A549 (cell line): ENCODE measurements around the gene VGF. TPM values are rescaled to one million over a fixed set of nuclear protein-coding genes. Genes with fewer than 3 reads are reported as not detected.

ENCODE experiments used
- ATAC-seq, 2 experiments: fragments of 200-7000 bp in 1 of 2; fragments of >200 bp in 1 of 2; cut with Nextera tagmentation in 1 of 2; cut with Tn5 transposase in 1 of 2; 3 replicates each; pipeline versions ENCODE4 v1.8.0 to v1.9.1; 2018 to 2020; ENCODE audit warnings: mild to moderate bottlenecking in 1 of 2, moderate library complexity in 1 of 2
- CTCF ChIA-PET: fragments of 300-600 bp; sonication (Branson Sonifier 250); formaldehyde crosslinking; extraction: SDS; loops from one replicate; lab custom pipeline; 2021; ENCODE audit warnings: antibody characterized with exemption, inconsistent platforms; lab: Yijun Ruan, JAX
- POLR2A ChIA-PET: fragments of 350-600 bp; formaldehyde crosslinking; extraction: SDS; loops from one replicate; lab custom pipeline; 2021; ENCODE audit warnings: antibody characterized with exemption, inconsistent platforms; lab: Yijun Ruan, JAX
- DNase-seq, 2 experiments: peaks; one replicate each; pipeline versions ENCODE4 v3.0.0 to v3.0.0-alpha.2; 2011 to 2016; ENCODE audit warnings: low read depth in 1 of 2, low spot score in 1 of 2
- FAIRE-seq: peaks from 2 replicates; lab custom pipeline; 2011; peaks lifted over from hg19 to GRCh38; lab: Jason Lieb, UNC
- H3K27ac ChIP-seq, 2 experiments: fragments of >200 bp; sonication (Bioruptor Twin); formaldehyde crosslinking; 3 replicates each; pipeline ENCODE4 v1.5.1; 2016 to 2017
- H3K4me1 ChIP-seq: fragments of >200 bp; sonication (Bioruptor Twin); formaldehyde crosslinking; 3 replicates; pipeline ENCODE4 v1.6.1; 2016
- H3K4me2 ChIP-seq: fragments of >200 bp; sonication (Bioruptor Twin); formaldehyde crosslinking; 3 replicates; pipeline ENCODE4 v1.6.1; 2016
- H3K4me3 ChIP-seq: fragments of >200 bp; sonication (Bioruptor Twin); formaldehyde crosslinking; 3 replicates; pipeline ENCODE4 v1.5.1; 2016
- H3K9me3 ChIP-seq: fragments of >200 bp; sonication (Bioruptor Twin); formaldehyde crosslinking; 3 replicates; pipeline ENCODE4 v1.6.1; 2016
- CEBPB ChIP-seq, 2 experiments: fragments of >200 bp in 1 of 2; sonication (Bioruptor Twin) in 1 of 2; formaldehyde crosslinking in 1 of 2; IDR thresholded peaks; 2 replicates each; pipeline ENCODE4 v1.6.1; 2012 to 2016
- EHF ChIP-seq: fragments of 250-450 bp; sonication (Bioruptor Pico); IDR thresholded peaks from 2 replicates; pipeline ENCODE4 v1.5.0; 2020; ENCODE audit warnings: mild to moderate bottlenecking
- EHMT2 ChIP-seq: fragments of 200-600 bp; sonication (generic); IDR thresholded peaks from 2 replicates; pipeline ENCODE4 v1.6.1; 2016; ENCODE audit warnings: antibody characterized with exemption, low read depth, mild to moderate bottlenecking, moderate library complexity
- EP300 ChIP-seq, 2 experiments: fragments of >200 bp; sonication (Bioruptor Twin); formaldehyde crosslinking; IDR thresholded peaks; 2 replicates in 1 of 2; 3 replicates in 1 of 2; pipeline ENCODE4 v1.6.1; 2016 to 2017
- FOSL2 ChIP-seq, 2 experiments: fragments of 450-650 bp in 1 of 2; fragments of >200 bp in 1 of 2; sonication (Bioruptor Twin) in 1 of 2; formaldehyde crosslinking; IDR thresholded peaks; 2 replicates each; pipeline versions ENCODE4 v1.5.0 to v1.6.1; 2016 to 2020; ENCODE audit warnings: mild to moderate bottlenecking in 1 of 2, moderate library complexity in 1 of 2
- GATA3 ChIP-seq: IDR thresholded peaks from 2 replicates; pipeline ENCODE4 v1.6.1; 2012; ENCODE audit warnings: borderline replicate concordance
- HOXB13 ChIP-seq: fragments of 250-450 bp; sonication (Bioruptor Pico); IDR thresholded peaks from 2 replicates; pipeline ENCODE4 v1.5.0; 2020; ENCODE audit warnings: low read depth, mild to moderate bottlenecking, moderate library complexity
- JUN ChIP-seq, 2 experiments: fragments of >200 bp; sonication (Bioruptor Twin); formaldehyde crosslinking; IDR thresholded peaks; 2 replicates in 1 of 2; 3 replicates in 1 of 2; pipeline ENCODE4 v1.6.1; 2016 to 2017
- MAFK ChIP-seq: fragments of 450-650 bp; IDR thresholded peaks from 2 replicates; pipeline ENCODE4 v1.6.1; 2014; ENCODE audit not compliant: partially characterized antibody
- NR3C1 ChIP-seq: fragments of >200 bp; sonication (Bioruptor Twin); formaldehyde crosslinking; IDR thresholded peaks from 3 replicates; pipeline ENCODE4 v1.6.1; 2017
- RAD21 ChIP-seq, 2 experiments: fragments of >200 bp in 1 of 2; sonication (Bioruptor Twin) in 1 of 2; formaldehyde crosslinking in 1 of 2; IDR thresholded peaks in 1 of 2; conservative IDR thresholded peaks in 1 of 2; 2 replicates in 1 of 2; 3 replicates in 1 of 2; pipeline ENCODE4 v1.6.1; 2012 to 2018; ENCODE audit warnings: inconsistent platforms in 1 of 2
- SMC3 ChIP-seq: fragments of >200 bp; sonication (Bioruptor Twin); formaldehyde crosslinking; IDR thresholded peaks from 3 replicates; pipeline ENCODE4 v1.6.1; 2018; ENCODE audit warnings: inconsistent platforms
- WGBS: methylation state at CpG from one replicate; pipeline ENCODE4 v1.1.6; 2017; ENCODE audit errors: missing lambda C conversion rate; 5-methylcytosine and 5-hydroxymethylcytosine counted together
- polyA plus RNA-seq, 4 experiments: library from polyadenylated mRNA; depleted of rRNA in 3 of 4; stranded (reverse); fragments of >200 nt; fragmentation: RNase III in 1 of 4; extraction: RNeasy Plus Mini Kit Qiagen cat#74134 plus additional on column Dnase treatment in 1 of 4; gene quantifications; 2 replicates in 3 of 4; 3 replicates in 1 of 4; pipeline ENCODE4 v1.2.3, GENCODE V29; 2011 to 2017
- TF ChIP-seq, protein P1 (sequence below): fragments of 250-450 bp; sonication (Bioruptor Pico); IDR thresholded peaks from 2 replicates; pipeline ENCODE4 v1.5.0; 2020; ENCODE audit warnings: low read depth, mild to moderate bottlenecking, moderate library complexity
- TF ChIP-seq, protein P2 (sequence below): fragments of 200-600 bp; sonication (generic); IDR thresholded peaks from 2 replicates; pipeline ENCODE4 v1.6.1; 2016; ENCODE audit warnings: antibody characterized with exemption, mild to moderate bottlenecking, moderate library complexity

Gene VGF
- polyA plus RNA-seq, 2 of the 4 experiments (the other 2 are of a cell fraction), result 0.16 to 2.7 TPM

DNA sequence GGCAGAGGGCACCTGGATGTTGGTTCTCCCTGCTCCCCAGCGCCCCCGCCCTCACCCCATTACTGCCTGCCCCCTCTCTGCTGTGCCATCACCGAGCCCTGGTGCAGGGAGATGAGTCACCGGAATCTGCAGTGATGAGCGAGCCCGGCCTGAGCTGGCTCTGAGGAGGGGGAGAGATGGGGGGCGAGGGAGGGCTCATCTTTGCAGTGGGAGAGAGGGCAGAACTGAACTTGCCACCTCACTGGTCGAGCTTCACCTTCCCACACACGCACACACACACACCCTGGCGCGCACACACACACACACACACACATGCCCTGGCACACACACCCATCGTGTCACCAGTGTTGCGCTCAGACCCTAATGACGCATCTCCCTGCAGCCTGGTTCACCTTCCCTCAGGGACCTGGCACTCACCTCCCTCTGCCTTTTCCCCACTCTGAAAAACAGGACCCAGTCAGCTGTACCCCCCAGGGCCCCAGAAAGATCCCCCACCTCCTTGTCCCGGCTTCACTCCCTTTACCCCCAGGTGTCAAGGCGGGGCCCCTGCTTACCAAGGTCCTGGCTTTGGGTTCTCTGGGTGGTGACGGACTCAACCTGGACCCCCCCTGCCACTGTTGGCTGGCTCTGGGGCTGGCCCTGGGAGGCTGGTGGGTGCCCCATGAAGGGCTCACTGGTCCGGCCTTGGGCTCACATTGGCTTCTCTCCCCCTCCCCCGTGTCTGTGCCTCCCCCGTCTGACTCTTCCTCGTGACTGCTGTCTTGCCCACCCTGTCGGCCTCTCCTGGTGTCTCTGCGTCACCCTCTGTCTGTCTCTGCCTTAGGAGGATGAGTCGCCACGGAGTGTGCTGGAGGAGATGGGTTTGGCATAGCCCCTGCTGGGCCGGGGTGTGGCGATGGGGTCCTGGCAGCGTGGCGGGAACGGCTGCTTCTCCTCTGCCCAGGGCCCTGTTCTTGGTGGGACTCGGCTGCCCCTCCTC lies 5.4 kb downstream of the VGF start:
- H3K4me2 ChIP-seq, result peak overlapping the region; percentile 65
- CTCF ChIA-PET, result interaction anchor here (0.6 to 16.1 kb wide), 5 partner anchors 11 to 32 kb away, joined by 3 to 235 read pairs (median 30); no protein-coding TSS in a partner anchor
- DNase-seq (no peak), FAIRE-seq (no peak), ATAC-seq (peak; percentile 28 to 44; a peak in 5 of 6 replicates)
- POLR2A ChIA-PET, result interaction anchor here (0.6 to 1.0 kb wide), 2 partner anchors 27 to 75 kb away, joined by 3 to 5 read pairs; partner anchors contain the start of gene TRIM56
- no peak overlapping the region for H3K4me3 ChIP-seq
- H3K27ac ChIP-seq, result peak overlapping the region; percentile 72 to 83
- WGBS, result 31% methylated on average over 18 of the region's 31 CpGs
- 0 out of 5 replicates have a peak, but pooled peaks of 1 of the 2 experiments have one; percentile 28 for TF ChIP-seq EP300 (IDR thresholded peaks at IDR 0.05)
- TF ChIP-seq, protein P1, sequence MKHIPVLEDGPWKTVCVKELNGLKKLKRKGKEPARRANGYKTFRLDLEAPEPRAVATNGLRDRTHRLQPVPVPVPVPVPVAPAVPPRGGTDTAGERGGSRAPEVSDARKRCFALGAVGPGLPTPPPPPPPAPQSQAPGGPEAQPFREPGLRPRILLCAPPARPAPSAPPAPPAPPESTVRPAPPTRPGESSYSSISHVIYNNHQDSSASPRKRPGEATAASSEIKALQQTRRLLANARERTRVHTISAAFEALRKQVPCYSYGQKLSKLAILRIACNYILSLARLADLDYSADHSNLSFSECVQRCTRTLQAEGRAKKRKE (CRISPR knock-in tag), result no peak
- peak; percentile 48 for TF ChIP-seq FOSL2 (IDR thresholded peaks at IDR 0.05)
- peak; percentile 78 for TF ChIP-seq FOSL2 (CRISPR knock-in tag; IDR thresholded peaks at IDR 0.05)
- no peaks in the 10 kb centered on the region for H3K9me3 ChIP-seq
- H3K4me1 ChIP-seq, result peaks cover 73% of the 10 kb centered on the region

DNA sequence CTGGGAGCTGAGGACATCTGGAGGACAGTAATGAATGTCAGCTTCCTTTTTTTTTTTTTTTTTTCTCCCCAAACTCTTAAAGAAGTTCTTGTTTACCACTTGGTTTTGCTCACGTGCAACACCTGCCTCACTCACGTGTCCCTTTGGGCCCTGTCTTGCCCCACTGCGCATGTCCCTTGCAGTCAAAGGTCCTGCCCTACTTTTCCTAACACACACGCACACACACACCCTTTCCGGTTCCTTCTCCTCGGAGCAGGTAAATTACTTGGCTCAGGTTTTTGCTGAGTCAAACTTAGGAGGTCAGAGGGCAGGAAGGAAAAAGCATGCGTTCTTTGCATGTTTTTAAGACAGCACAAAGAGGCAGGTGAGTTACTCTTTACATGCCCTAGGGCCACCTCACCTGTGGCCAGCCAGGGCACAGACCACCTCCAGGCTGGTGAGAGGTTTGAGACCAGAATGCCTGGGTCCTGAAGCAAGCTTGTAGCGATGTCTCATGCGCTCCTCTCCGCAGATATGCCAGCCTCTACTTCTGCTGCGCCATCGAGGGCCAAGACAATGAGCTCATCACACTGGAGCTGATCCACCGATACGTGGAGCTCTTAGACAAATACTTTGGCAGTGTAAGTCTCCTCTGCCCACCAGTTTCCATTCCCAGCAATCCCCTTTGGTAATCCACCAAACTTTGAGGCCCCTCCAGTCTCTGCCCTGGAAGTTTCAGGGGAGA lies 8.3 kb downstream of the VGF start:
- Histone ChIP-seq H3K9me3 (no peaks in the 10 kb centered on the region), H3K4me2 (no peak overlapping the region), H3K4me1 (peaks cover 60% of the 10 kb centered on the region), H3K4me3 (no peak overlapping the region), H3K27ac (peak overlapping the region in 1 of 2 experiments; percentile 43; a peak in 2 of 6 replicates)
- WGBS, result 82% methylated on average over 14 of the region's 14 CpGs
- no peak for DNase-seq
- CTCF ChIA-PET, result interaction anchor here (0.5 to 16.1 kb wide), 11 partner anchors 10 to 1310 kb away, joined by 3 to 235 read pairs (median 6); no protein-coding TSS in a partner anchor
- no peak for TF ChIP-seq HOXB13 (CRISPR knock-in tag)
- TF ChIP-seq MAFK, result peak; percentile 60
- TF ChIP-seq, protein P2, sequence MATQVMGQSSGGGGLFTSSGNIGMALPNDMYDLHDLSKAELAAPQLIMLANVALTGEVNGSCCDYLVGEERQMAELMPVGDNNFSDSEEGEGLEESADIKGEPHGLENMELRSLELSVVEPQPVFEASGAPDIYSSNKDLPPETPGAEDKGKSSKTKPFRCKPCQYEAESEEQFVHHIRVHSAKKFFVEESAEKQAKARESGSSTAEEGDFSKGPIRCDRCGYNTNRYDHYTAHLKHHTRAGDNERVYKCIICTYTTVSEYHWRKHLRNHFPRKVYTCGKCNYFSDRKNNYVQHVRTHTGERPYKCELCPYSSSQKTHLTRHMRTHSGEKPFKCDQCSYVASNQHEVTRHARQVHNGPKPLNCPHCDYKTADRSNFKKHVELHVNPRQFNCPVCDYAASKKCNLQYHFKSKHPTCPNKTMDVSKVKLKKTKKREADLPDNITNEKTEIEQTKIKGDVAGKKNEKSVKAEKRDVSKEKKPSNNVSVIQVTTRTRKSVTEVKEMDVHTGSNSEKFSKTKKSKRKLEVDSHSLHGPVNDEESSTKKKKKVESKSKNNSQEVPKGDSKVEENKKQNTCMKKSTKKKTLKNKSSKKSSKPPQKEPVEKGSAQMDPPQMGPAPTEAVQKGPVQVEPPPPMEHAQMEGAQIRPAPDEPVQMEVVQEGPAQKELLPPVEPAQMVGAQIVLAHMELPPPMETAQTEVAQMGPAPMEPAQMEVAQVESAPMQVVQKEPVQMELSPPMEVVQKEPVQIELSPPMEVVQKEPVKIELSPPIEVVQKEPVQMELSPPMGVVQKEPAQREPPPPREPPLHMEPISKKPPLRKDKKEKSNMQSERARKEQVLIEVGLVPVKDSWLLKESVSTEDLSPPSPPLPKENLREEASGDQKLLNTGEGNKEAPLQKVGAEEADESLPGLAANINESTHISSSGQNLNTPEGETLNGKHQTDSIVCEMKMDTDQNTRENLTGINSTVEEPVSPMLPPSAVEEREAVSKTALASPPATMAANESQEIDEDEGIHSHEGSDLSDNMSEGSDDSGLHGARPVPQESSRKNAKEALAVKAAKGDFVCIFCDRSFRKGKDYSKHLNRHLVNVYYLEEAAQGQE, result no peak
- TF ChIP-seq EHF (CRISPR knock-in tag), result no peak
- no peak for TF ChIP-seq GATA3
- no peak for TF ChIP-seq NR3C1
- no peak for TF ChIP-seq SMC3
- no peak for TF ChIP-seq JUN (IDR thresholded peaks at IDR 0.05)
- no peak for ATAC-seq
- FAIRE-seq, result no peak
- POLR2A ChIA-PET, result interaction anchor here (1.6 to 2.0 kb wide), 2 partner anchors 8 to 13 kb away, joined by 4 to 6 read pairs; partner anchors contain the start of gene VGF

DNA sequence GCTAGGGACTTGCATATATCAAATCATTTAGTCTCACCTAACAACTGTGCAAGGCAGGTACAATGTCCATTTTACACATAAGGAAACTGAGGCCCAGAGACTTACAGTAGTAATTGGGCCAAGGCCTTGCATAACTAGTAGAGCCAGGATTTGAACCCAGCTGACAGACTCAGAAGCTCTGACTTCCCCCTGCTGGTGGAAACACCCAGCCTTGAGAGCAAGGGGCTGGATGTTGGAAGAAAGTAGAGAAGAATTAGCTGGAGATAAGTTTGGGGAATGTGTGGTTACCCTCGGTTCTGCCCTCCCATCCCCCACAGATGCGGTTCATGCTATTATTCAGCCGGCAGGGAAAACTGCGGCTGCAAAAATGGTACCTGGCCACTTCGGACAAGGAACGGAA lies 9.1 kb downstream of the VGF start:
- peaks cover 57% of the 10 kb centered on the region for H3K4me1 ChIP-seq
- 0 out of 4 replicates have a peak, but pooled peaks of 1 of the 2 experiments have one; percentile 3 for TF ChIP-seq CEBPB (IDR thresholded peaks at IDR 0.05)
- no peak for TF ChIP-seq EHMT2
- TF ChIP-seq RAD21 (conservative IDR thresholded peaks at IDR 0.05 in 1 of 2, IDR thresholded peaks at IDR 0.05 in 1 of 2), result 0 out of 5 replicates have a peak, but pooled peaks of 1 of the 2 experiments have one; percentile 8
- TF ChIP-seq, all 56 proteins: peak for 2
- CTCF ChIA-PET, result interaction anchor here (0.8 to 16.1 kb wide), 11 partner anchors 9 to 126 kb away, joined by 3 to 235 read pairs (median 6); no protein-coding TSS in a partner anchor
- ATAC-seq (no peak), FAIRE-seq (no peak), DNase-seq (no peak)
- POLR2A ChIA-PET, result interaction anchor here (1.6 to 2.0 kb wide), 2 partner anchors 9 to 12 kb away, joined by 4 to 6 read pairs; partner anchors contain the start of gene VGF
- Histone ChIP-seq H3K4me3 (no peak overlapping the region), H3K4me2 (peak overlapping the region; percentile 99; the same call in 2 of the 3 replicates), H3K9me3 (no peaks in the 10 kb centered on the region), H3K27ac (peak overlapping the region in 1 of 2 experiments; percentile 100; a peak in 2 of 6 replicates)
- 75% methylated on average over 6 of the region's 6 CpGs for WGBS
